GM10248 (cell line): ENCODE measurements around the gene TMEM225B.

ENCODE experiments used
- CTCF ChIA-PET: fragments of 300-600 bp; sonication (Branson Sonifier 250); formaldehyde crosslinking; extraction: SDS; loops from one replicate; lab custom pipeline; 2021; ENCODE audit warnings: antibody characterized with exemption; lab: Yijun Ruan, JAX
- POLR2A ChIA-PET: fragments of 350-650 bp; sonication (Branson Sonifier 250); formaldehyde crosslinking; extraction: SDS; loops from one replicate; lab custom pipeline; 2020; ENCODE audit warnings: antibody characterized with exemption; lab: Yijun Ruan, JAX
- DNase-seq: peaks from one replicate; pipeline ENCODE4 v3.0.0; 2012; ENCODE audit errors: extremely low spot score
- CTCF ChIP-seq: IDR thresholded peaks from 2 replicates; pipeline ENCODE4 v1.5.1; 2012; ENCODE audit warnings: mild to moderate bottlenecking, low read depth; ENCODE audit errors: extremely low read depth, missing control alignments, control extremely low read depth

The TMEM225B gene

GRCh38 chr7:99596408-99596955 lies 1.6 kb upstream of the TMEM225B start:
- POLR2A ChIA-PET = no interaction called here
- no peak for TF ChIP-seq CTCF
- CTCF ChIA-PET = no interaction called here
- DNase-seq = no peak

DNA sequence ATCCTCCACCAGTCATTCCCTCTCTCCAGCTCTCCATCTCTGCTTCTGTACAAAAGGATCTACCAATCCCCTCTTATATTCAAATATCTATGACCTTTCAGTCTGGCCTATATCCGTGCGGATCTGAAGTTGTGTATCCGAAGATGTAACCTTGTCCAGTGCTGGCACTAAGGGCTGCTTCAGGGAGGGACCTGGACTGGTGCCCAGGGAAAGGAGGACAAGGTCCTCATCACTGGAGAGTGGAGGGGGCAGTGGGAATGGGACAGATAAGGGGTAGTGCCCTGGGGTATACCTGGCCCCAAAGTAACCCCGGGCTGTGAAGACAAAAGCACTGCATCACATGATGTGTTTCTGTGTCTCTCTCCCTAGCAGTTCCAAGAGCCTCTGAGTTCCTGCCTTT lies 1.8 kb downstream of the TMEM225B start:
- no peak for DNase-seq
- TF ChIP-seq CTCF = no peak
- ChIA-PET CTCF (no interaction called here), POLR2A (no interaction called here)

DNA sequence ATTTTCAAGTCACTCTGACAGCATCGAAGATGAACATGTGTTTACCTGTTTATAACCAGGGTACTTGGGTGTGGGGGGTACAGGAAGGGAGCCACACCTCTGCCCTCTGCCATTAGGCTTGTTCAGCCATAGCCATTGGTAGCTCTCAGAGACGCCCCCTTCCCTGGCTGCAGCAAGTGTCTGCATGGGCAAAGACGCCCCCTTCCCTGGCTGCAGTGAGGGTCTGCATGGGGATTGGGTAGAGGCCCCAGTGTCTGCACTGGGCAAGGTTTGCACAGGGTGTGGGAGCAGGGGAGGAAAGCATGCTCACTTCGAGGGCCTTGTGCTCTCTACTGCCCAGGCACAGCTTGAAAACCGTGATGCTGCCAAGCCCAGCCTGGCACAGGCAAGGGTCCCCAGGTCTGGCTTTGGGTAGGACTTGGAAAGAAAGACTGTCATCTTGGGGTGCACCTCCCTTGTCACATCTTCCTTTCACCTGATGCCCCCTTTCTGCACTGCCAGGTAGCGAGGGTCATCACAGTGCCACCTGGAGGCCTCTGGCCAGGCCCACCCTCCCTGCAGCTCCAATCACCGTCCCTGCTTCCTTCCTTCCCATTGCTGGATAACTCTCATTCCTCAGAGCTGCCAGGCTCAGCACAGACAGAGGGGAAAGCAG lies 3.7 kb downstream of the TMEM225B start:
- ChIA-PET CTCF (no interaction called here), POLR2A (no interaction called here)
- peak; percentile 5 for DNase-seq
- TF ChIP-seq CTCF = no peak

DNA sequence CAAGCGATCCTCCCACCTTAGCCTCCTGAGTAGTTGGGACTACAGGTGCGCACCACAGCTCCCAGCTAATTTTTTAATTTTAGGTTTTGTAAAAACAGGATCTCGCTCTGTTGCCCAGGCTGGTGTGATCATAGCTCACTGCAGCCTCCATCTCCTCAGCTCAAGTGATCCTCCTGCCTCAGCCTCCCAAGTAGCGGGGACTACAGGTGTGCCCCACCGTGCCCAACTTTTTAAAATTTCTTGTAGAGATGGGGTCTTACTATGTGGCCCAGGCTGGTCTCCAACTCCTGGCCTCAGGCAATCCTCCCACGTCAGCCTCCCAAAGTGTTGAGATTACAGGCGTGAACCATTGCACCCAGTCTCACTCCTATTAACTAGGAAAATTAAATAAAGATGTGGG lies 7.5 kb downstream of the TMEM225B start:
- CTCF ChIA-PET = interaction anchor here (2.9 kb wide), 1 partner anchor 10 kb away, joined by 13 read pairs; the partner anchor contains the start of gene ZSCAN25
- DNase-seq = no peak
- POLR2A ChIA-PET = no interaction called here
- TF ChIP-seq CTCF = no peak

DNA sequence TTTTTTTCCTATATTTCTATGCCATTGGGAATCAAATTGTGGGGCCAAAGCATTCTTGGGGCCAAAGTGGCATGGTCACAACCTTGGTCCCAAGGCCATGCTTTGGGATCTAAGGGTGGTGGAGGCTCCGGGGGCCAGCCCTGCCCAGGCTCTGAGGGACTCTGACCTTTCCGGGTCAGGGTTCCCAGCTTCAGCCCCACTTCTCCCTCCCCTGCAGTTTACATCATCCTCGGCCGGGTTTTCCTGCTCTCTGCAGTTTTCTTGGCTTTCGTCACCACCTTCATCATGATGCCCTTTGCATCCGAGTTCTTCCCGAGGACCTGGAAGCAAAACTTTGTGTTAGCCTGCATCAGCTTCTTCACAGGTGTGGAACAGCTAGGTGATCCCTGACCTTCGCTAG lies 8.5 kb downstream of the TMEM225B start:
- TF ChIP-seq CTCF = no peak
- CTCF ChIA-PET = interaction anchor here (2.9 kb wide), 1 partner anchor 9 kb away, joined by 13 read pairs; the partner anchor contains the start of gene ZSCAN25
- DNase-seq = no peak
- POLR2A ChIA-PET = no interaction called here

DNA sequence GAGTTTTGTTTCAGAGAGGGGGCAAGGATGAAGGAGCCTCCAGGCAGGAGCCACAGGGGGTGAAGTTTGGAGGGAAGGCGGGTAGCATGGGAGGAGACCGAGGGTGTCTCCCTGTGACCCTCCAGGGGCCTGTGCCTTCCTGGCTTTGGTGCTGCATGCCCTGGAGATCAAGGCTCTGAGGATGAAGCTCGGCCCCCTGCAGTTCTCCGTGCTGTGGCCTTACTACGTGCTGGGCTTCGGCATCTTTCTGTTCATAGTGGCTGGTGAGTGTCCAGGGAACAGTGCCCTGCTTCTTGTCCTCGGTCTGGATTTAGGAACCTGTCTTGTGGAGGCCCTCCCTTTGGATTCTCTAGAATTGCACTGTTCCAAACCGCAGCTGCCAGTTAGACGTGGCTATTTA lies 9.5 kb downstream of the TMEM225B start:
- ChIA-PET CTCF (interaction anchor here (0.6 kb wide), 1 partner anchor 9 kb away, joined by 3 read pairs; the partner anchor contains the start of gene ZSCAN25), POLR2A (no interaction called here)
- peak; percentile 3 for DNase-seq
- TF ChIP-seq CTCF = no peak

- POLR2A ChIA-PET = no interaction called here
- DNase-seq = no peak
- CTCF ChIA-PET = interaction anchor here (4.0 kb wide), 1 partner anchor 9 kb away, joined by 13 read pairs; no protein-coding TSS in a partner anchor
- no peak for TF ChIP-seq CTCF
These were observed 16.4 kb downstream of the TMEM225B start for GRCh38 chr7:99614495-99614894.
